Karpas-422 (cell line): ENCODE measurements around the gene OPN1MW. TPM values are rescaled to one million over a fixed set of nuclear protein-coding genes. Genes with fewer than 3 reads are reported as not detected.
"Not testable (repeated sequence)": the region's sequence is repeated elsewhere in the genome, so short reads cannot be mapped to it uniquely, and the experiment has no call there.

Experiments used
- DNase-seq: peaks from one replicate; pipeline ENCODE4 v3.0.0-alpha.2; 2015
- H2AFZ ChIP-seq: fragments of 200-600 bp; sonication (generic); 2 replicates; pipeline ENCODE4 v1.6.1; 2014; ENCODE audit warnings: antibody characterized with exemption, low read length, mixed read lengths
- H3K27ac ChIP-seq: fragments of 200-600 bp; sonication (generic); 2 replicates; pipeline ENCODE4 v1.5.1; 2014; ENCODE audit warnings: mild to moderate bottlenecking, low read length, moderate library complexity
- H3K27me3 ChIP-seq: fragments of 200-600 bp; sonication (generic); 2 replicates; pipeline ENCODE4 v1.6.1; 2014; ENCODE audit warnings: low read length, mixed read lengths
- H3K36me3 ChIP-seq: fragments of 200-600 bp; sonication (generic); 2 replicates; pipeline ENCODE4 v1.6.1; 2014; ENCODE audit warnings: low read length, mixed read lengths; ENCODE audit not compliant: insufficient read depth
- H3K4me1 ChIP-seq: fragments of 200-600 bp; sonication (generic); 2 replicates; pipeline ENCODE4 v1.6.1; 2014; ENCODE audit warnings: mild to moderate bottlenecking, low read length, mixed read lengths
- H3K4me2 ChIP-seq: fragments of 200-600 bp; sonication (generic); 2 replicates; pipeline ENCODE4 v1.6.1; 2014; ENCODE audit warnings: low read length, low read depth, mild to moderate bottlenecking; ENCODE audit not compliant: poor library complexity, severe bottlenecking
- H3K4me3 ChIP-seq: fragments of 200-600 bp; sonication (generic); 2 replicates; pipeline ENCODE4 v1.5.1; 2014; ENCODE audit warnings: mild to moderate bottlenecking, antibody characterized with exemption, low read length, mixed read lengths
- H3K79me2 ChIP-seq: fragments of 200-600 bp; sonication (generic); 2 replicates; pipeline ENCODE4 v1.6.1; 2014; ENCODE audit warnings: mild to moderate bottlenecking, low read length, mixed read lengths
- H3K9ac ChIP-seq: fragments of 200-600 bp; sonication (generic); 2 replicates; pipeline ENCODE4 v1.6.0; 2014; ENCODE audit warnings: low read length
- H3K9me2 ChIP-seq: fragments of 200-600 bp; sonication (generic), shearing (Covaris generic); replicated peaks from 2 replicates; pipeline ENCODE4 v1.6.0; 2014; ENCODE audit warnings: mild to moderate bottlenecking, low read length, moderate library complexity; ENCODE audit not compliant: insufficient read depth
- H3K9me3 ChIP-seq: fragments of 300-700, 200-600 bp; sonication (generic); 2 replicates; pipeline ENCODE4 v1.6.1; 2014; ENCODE audit warnings: low read length, mixed read lengths
- H4K20me1 ChIP-seq: fragments of 200-600 bp; sonication (generic); 2 replicates; pipeline ENCODE4 v1.6.1; 2014; ENCODE audit warnings: mild to moderate bottlenecking, antibody characterized with exemption, low read length, low read depth; ENCODE audit not compliant: insufficient read depth
- total RNA-seq: library from RNA; depleted of rRNA; stranded (reverse); fragments of >200 nt; shearing (Covaris generic); gene quantifications from 2 replicates; pipeline ENCODE4 v1.2.3, GENCODE V29; 2014; ENCODE audit warnings: low replicate concordance

Gene OPN1MW
- total RNA-seq, 1 experiment from 2014 or later: not detected

DNA sequence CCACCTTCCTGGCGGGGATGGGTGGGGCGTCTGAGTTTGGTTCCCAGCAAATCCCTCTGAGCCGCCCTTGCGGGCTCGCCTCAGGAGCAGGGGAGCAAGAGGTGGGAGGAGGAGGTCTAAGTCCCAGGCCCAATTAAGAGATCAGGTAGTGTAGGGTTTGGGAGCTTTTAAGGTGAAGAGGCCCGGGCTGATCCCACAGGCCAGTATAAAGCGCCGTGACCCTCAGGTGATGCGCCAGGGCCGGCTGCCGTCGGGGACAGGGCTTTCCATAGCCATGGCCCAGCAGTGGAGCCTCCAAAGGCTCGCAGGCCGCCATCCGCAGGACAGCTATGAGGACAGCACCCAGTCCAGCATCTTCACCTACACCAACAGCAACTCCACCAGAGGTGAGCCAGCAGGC lies 38.4 kb upstream of the OPN1MW start, which contains the start of gene OPN1LW:
Gene OPN1LW, plus strand, starts transcription at position 234 of the 400 bp plus-strand sequence. Its CDS starts 41 bp downstream, at position 275.
- H3K4me2 ChIP-seq, H2AFZ ChIP-seq, H3K27me3 ChIP-seq, H3K9me3 ChIP-seq, H3K36me3 ChIP-seq, H3K9me2 ChIP-seq, H3K9ac ChIP-seq, H3K4me1 ChIP-seq, H3K79me2 ChIP-seq, H3K27ac ChIP-seq, H4K20me1 ChIP-seq, H3K4me3 ChIP-seq, DNase-seq: not testable (repeated sequence)

DNA sequence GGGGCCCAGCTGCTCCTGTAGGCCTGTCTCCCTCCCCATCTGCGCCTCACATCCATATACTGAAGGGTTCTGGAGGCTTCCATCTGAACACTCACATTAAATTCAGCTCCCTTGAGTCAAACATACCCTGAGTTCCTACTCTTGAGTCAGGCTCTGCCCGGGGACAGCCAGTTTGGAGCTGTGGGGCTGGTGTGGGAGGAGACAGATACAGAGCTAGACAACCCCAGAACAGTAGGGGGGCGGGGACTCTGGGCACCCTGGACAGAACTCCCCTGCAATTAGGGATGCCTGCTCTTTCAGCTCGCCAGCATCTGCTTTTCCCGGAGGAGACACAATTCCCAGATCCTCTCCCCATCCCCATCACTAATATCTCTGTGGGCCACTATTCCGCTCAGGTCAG lies 31.4 kb upstream of the OPN1MW start:
- not testable (repeated sequence) for H3K36me3 ChIP-seq, H3K79me2 ChIP-seq

DNA sequence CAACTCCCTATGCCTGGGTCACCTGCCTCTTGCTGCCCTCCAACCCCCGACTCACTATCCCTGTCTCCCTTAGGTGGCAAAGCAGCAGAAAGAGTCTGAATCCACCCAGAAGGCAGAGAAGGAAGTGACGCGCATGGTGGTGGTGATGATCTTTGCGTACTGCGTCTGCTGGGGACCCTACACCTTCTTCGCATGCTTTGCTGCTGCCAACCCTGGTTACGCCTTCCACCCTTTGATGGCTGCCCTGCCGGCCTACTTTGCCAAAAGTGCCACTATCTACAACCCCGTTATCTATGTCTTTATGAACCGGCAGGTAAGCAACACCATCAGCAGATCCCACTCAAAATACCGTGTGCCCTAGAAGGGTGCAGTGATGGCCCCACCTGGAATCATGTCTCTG lies 26.2 kb upstream of the OPN1MW start:
- not testable (repeated sequence) for H3K4me2 ChIP-seq, H3K9ac ChIP-seq, H3K27me3 ChIP-seq, H3K4me3 ChIP-seq, H3K27ac ChIP-seq, DNase-seq, H3K79me2 ChIP-seq, H4K20me1 ChIP-seq, H3K9me2 ChIP-seq, H2AFZ ChIP-seq, H3K36me3 ChIP-seq, H3K4me1 ChIP-seq, H3K9me3 ChIP-seq

More for the DNA sequence above, 31.4 kb upstream of the OPN1MW start:
- H3K9me3 ChIP-seq, H3K27me3 ChIP-seq, H3K4me1 ChIP-seq, H3K4me3 ChIP-seq, H3K27ac ChIP-seq, H3K4me2 ChIP-seq, H4K20me1 ChIP-seq, H3K9me2 ChIP-seq, H2AFZ ChIP-seq, H3K9ac ChIP-seq, DNase-seq: not testable (repeated sequence)

DNA sequence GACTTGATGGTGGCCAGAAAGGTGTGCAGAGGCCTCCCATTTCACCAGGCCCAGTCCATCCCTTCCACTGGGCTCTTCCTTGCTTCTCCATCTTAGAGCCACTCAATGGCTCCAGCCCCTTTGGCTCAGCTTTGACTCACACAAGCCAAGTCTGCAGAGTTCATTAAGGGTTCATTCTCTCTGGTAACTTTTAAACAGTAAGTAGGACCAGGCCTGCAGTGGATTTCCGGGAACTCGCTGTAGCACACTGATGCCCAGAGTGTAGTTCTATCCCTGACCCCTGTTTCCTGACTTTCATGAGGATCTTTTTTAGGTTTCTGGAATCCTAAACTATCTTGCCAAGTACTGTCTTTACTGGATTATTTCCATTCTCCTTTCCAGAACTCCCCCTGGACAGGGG lies 25.2 kb upstream of the OPN1MW start:
- not testable (repeated sequence) for H3K9ac ChIP-seq, H3K4me3 ChIP-seq, H2AFZ ChIP-seq, H3K36me3 ChIP-seq, H3K4me2 ChIP-seq, H3K79me2 ChIP-seq, H4K20me1 ChIP-seq, H3K4me1 ChIP-seq, H3K9me2 ChIP-seq, H3K27me3 ChIP-seq, H3K9me3 ChIP-seq, DNase-seq, H3K27ac ChIP-seq

DNA sequence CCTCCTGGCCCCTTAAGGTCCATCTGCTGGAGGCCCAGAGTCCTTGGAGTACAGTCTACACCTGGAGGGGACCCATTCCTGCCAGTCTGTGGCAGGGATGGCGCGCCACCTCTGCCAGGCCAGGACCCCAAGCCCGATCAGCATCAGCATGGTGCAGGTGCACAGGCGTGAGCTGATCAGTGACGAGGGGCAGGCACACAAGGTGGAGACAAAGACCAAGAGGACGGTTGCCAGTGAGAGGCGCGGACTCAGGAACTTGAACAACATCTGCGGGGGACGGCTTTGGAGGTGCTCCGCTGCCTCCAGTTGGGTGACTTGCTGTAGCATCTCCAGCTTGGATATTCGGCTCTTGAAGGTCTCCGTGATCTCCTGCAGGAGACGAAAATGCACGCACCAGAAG lies 23.1 kb upstream of the OPN1MW start:
- H3K79me2 ChIP-seq, DNase-seq, H3K9ac ChIP-seq, H3K4me1 ChIP-seq, H3K4me2 ChIP-seq, H3K27ac ChIP-seq, H3K9me2 ChIP-seq, H4K20me1 ChIP-seq, H2AFZ ChIP-seq, H3K36me3 ChIP-seq, H3K27me3 ChIP-seq, H3K9me3 ChIP-seq, H3K4me3 ChIP-seq: not testable (repeated sequence)

DNA sequence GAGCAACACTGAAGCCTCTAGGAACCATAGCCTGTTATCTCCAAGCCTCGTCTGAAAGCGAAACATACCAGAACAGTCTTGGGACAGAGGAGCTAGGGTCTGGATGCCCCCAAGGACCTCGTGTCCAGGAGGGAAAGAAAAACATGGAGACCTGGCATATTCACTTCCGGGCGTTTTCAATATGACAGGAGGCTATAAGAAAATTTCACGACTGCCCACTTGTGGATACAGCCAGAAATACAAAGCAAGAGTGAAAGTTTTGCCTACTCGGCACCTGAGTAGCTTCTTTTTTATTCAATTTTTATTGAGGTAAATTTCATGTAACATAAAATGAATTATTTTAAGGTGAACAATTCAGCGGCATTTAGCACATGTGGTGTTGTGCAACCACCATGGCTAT lies 17.5 kb upstream of the OPN1MW start:
- H3K4me1 ChIP-seq, H3K4me3 ChIP-seq, H3K79me2 ChIP-seq, H2AFZ ChIP-seq, H3K9me3 ChIP-seq, H3K9me2 ChIP-seq, H4K20me1 ChIP-seq, H3K27me3 ChIP-seq, H3K27ac ChIP-seq, H3K36me3 ChIP-seq, H3K9ac ChIP-seq, DNase-seq, H3K4me2 ChIP-seq: not testable (repeated sequence)

DNA sequence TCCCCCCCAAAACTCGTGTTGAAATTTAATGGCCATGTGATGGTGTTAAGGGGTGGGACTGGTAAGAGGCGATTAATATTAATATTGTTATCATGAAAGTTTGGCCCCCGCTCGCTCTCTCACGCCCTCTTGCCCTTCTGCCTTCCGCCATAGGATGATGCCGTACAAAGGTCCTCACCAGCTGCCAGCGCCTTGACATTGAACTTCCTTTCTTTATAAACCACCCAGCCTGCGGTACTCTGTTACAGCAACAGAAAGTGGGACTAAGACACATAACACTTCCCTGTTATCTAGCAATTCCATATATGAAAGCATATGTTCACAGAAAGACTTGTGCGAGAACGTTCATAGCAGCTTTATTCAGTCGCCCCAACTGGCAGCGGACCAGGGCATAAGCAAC lies 14.0 kb upstream of the OPN1MW start:
- H3K36me3 ChIP-seq, H3K4me3 ChIP-seq, H3K9me3 ChIP-seq, H3K4me2 ChIP-seq, H4K20me1 ChIP-seq, DNase-seq, H2AFZ ChIP-seq, H3K79me2 ChIP-seq, H3K27ac ChIP-seq, H3K9me2 ChIP-seq, H3K9ac ChIP-seq, H3K27me3 ChIP-seq, H3K4me1 ChIP-seq: not testable (repeated sequence)

DNA sequence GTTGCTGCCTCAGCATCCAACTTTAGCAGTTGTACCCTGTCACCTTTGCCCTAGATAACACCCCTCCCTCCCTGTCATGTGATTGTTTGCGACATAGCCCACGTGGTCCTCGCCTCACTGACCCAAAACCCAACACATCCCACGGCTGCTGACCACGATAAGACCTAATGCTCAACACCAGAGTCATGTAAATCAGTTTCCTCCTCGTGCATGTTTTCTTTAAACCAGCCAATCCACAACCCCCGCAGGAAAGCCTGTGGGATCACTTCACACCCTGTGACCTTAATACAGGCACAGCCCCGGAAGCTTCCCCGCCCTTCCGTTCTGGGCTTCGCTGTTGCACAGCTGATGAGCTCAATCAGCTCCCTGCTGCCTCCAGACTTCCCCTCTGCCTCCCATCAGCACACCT lies 9.9 kb upstream of the OPN1MW start:
- not testable (repeated sequence) for H3K9me3 ChIP-seq, H3K79me2 ChIP-seq, DNase-seq

DNA sequence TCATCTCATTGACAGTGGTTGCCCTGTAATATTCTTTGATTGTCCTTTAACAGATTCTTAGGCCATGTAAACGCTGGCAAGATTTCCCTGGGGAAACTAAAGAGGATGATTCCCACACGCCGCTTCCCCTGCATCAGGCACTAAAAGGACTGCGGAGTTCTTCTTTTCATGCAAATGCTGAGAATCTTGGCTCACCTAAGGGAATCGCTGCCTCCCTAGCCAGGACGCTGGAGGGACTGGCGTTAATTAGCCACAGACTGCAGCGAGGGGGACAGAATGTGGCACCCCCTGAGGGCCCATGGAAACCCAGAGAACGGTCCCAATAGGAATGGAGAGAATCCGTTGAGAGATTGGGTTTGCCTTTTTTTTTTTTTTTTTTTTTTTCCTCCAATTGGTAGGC lies 8.0 kb upstream of the OPN1MW start:
- H3K27ac ChIP-seq, H3K9me2 ChIP-seq, H3K4me1 ChIP-seq, H3K36me3 ChIP-seq, H2AFZ ChIP-seq, H3K4me3 ChIP-seq, H3K4me2 ChIP-seq, H3K27me3 ChIP-seq, H3K9me3 ChIP-seq, H3K9ac ChIP-seq, H3K79me2 ChIP-seq, H4K20me1 ChIP-seq, DNase-seq: not testable (repeated sequence)

More for the DNA sequence above, 9.9 kb upstream of the OPN1MW start:
- H3K9me2 ChIP-seq, H3K4me3 ChIP-seq, H3K27me3 ChIP-seq, H3K27ac ChIP-seq, H2AFZ ChIP-seq, H3K4me1 ChIP-seq, H3K36me3 ChIP-seq, H4K20me1 ChIP-seq, H3K4me2 ChIP-seq, H3K9ac ChIP-seq: not testable (repeated sequence)
